Activated CD4-positive, alpha-beta T cell treated with anti-CD3 and anti-CD28 coated beads for 1 hour (primary cell): ENCODE data around the gene SPC25.
"Not testable (repeated sequence)": the region's sequence is repeated elsewhere in the genome, so short reads cannot be mapped to it uniquely, and the experiment has no call there.

ENCODE experiments used
- DNase-seq: peaks from one replicate; pipeline ENCODE4 v3.0.0-alpha.2; 2020

Gene SPC25

GRCh38 chr2:168901003-168901402, 10.8 kb upstream of the SPC25 start, which contains the start of gene G6PC2:
Gene G6PC2 (plus strand): TSS chr2:168901291. CDS start chr2:168901332, 41 bp downstream.
- DNase-seq = no peak

GRCh38 chr2:168897449-168897848, 7.2 kb upstream of the SPC25 start:
- no peak for DNase-seq

DNA sequence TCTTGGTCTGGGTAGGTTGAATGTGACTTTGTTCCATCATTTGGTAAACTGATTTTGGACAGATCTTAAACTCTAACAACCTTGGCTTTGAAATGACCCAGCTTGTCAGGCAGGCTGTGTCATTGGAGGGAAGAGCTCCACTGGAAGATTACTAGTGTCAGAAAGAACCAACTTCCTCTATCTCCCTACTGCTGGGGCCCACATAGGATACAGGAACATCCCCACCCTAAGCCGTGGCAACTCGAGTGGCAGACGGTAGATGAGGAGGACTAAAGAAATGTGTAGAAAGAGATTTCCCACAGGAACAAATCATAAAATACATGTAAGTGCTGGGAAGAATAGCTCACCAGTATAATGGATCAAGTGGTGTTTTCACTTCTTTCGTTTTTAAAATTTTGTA, 6.6 kb upstream of the SPC25 start:
- no peak for DNase-seq

- DNase-seq = no peak
Measured at GRCh38 chr2:168895771-168896170, 5.5 kb upstream of the SPC25 start.

DNA sequence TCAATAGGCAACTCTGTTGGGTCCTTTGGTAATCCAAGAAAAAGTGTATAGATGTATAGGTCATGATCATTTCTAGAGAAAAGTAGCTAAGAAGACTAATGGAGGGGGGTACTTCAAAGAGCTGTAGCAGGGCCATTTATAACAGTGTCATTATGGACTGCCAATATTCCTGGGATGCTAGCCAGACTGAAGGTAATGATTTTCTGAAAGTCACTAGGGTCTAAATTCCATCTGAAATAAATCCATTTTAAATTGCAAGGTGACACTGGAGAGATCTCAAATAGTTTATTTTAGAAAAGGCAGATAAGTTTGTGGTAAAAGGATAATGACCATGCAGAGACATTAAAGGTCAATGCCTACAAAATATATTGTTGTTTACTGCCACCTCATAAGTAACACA, 4.5 kb upstream of the SPC25 start:
- no peak for DNase-seq

GRCh38 chr2:168894101-168894500, 3.9 kb upstream of the SPC25 start:
- no peak for DNase-seq

DNA sequence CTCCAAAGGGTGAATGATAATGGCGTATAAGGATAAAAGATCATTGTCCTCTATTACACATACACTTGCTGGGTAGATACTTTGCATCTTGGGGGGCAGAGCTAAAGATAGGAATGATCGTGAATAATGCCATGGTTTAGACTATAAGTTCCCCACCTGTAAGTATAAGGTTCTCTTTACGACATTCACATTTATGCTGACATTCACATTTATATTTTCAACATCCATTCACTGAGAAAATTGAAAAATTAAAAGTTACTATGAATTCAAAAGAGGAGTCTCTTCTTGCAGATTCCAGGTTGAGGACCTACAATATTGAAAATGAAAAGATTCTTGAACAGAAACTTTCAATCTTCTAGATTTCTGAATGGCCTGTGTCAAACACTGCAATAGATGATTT, 2.1 kb upstream of the SPC25 start:
- no peak for DNase-seq

- no peak for DNase-seq
Measured at GRCh38 chr2:168889635-168890005, 610 bp downstream of the SPC25 start.

DNA sequence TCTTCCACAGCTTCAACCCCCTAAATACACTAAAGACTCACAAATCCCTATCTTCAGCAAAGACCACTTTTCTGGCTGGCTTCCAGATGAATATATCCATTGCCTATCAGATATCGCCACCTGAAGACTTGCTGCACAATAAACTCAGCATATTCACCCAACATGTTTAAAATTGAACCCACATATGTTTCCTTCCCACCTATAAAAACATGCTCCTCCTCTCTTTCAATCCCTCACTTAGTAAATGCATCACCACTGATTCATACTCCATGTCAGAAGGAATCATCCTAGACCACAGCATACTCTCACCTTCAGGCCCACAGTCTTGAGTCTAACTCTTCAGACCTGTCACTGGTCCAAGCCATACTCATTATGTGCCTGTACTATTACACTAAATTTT, 5.3 kb downstream of the SPC25 start:
- no peak for DNase-seq

GRCh38 chr2:168882163-168882562, 8.1 kb downstream of the SPC25 start:
- not testable (repeated sequence) for DNase-seq

- no peak for DNase-seq
Measured at GRCh38 chr2:168874368-168875054, 15.7 kb downstream of the SPC25 start.

- DNase-seq = not testable (repeated sequence)
Measured at GRCh38 chr2:168870824-168871223, 19.4 kb downstream of the SPC25 start.

- not testable (repeated sequence) for DNase-seq
Measured at GRCh38 chr2:168870369-168870768, 19.9 kb downstream of the SPC25 start.

DNA sequence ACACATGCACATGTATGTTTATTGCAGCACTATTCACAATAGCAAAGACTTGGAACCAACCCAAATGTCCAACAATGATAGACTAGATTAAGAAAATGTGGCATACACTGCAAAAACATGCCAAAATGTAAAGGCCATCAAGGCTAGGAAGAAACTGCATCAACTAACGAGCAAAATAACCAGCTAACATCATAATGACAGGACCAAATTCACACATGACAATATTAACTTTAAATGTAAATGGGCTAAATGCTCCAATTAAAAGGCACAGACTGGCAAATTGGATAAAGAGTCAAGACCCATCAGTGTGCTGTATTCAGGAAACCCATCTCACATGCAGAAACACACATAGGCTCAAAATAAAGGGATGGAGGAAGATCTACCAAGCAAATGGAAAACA, 23.1 kb downstream of the SPC25 start:
- DNase-seq = not testable (repeated sequence)

- no peak for DNase-seq
Measured at GRCh38 chr2:168858146-168858545, 32.1 kb downstream of the SPC25 start.

DNA sequence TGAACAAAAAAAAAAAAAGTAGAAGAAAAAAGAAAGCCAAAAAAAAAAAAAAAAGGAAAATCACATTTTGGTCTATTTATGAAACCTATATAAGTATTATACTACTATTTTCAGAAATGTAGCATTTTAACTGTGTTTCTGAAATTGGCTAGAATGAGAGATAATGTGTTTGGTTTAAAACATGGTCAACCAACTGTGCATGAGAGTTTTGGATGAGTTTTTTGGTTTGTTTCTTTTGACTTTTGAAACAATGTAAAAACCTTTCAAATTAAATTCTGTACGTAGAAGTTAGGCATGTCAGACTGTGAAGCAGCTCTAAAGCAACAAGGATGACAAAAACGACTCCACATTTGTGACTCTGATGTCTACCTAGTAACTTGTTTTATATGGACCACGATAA, 34.6 kb downstream of the SPC25 start:
- DNase-seq = no peak

GRCh38 chr2:168854651-168855050, 35.6 kb downstream of the SPC25 start:
- DNase-seq = no peak

DNA sequence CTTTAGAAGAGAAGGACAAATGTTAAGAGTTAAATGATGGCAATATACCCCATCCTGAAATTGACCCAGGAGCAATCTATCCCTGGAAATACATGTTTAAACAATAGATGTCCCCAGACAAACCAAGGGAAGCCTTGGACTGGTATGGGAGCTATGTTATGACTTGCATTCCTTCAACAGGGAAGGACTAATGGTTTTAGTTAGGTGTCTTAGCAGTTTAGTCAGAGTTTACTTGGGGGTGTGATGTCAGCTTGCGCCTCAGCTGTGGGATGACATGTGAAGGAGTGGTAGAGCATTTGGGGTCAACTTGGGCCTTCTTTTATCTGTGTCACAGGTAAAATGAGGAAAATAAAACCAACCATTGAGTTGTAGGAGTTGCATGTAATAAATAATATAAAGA, 36.8 kb downstream of the SPC25 start:
- DNase-seq = no peak

DNA sequence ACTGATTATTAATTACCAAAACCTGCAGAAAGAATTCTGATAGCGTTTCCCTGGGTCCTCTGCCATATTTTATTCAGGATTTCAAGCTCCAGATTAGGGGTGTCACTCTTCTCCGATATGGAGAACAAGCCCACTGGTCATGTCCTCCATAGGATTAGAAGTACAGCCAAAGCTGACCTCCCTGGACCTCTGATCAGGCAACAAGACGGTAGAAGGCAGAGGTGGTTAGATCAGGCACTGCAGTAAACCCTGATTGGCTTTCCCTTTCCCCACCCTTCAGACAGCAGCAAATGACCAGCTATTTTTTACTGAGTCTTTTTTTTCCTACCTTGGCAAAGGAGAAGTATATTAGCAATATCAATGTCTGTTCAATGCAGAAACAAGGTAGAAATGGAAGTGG, 37.7 kb downstream of the SPC25 start:
- DNase-seq = no peak

DNA sequence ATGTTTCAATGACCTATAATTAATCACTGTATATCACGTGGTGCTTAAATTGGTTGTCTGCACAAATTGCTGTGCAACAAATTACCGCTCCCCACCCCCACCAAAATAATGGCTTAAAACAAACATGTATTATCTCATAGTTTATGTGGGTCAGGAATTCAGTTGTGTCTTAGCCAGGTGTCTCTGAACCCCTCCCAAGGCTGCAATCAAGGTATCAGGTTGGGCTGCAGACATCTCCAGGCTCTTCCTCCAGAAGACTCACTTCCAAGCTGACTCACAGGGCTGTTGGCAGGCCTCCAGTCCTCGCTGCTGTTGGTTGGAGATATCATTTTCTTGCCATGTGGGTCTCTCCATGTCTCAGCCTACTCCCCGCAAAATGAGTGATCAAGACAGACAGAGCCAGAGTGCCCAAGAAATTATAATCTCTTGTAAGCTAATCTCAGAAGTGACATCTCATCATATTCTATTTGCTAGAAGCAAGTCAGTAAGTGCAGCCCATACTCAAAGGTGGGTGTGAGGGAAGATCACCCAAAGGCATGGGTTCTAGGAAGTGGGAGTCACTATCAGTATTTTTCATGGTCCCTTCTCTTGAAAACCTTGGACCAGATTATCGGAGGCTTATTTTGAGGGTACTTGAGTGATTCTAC, 38.4 kb downstream of the SPC25 start:
- DNase-seq = no peak

GRCh38 chr2:168850846-168851245, 39.4 kb downstream of the SPC25 start:
- DNase-seq = no peak

DNA sequence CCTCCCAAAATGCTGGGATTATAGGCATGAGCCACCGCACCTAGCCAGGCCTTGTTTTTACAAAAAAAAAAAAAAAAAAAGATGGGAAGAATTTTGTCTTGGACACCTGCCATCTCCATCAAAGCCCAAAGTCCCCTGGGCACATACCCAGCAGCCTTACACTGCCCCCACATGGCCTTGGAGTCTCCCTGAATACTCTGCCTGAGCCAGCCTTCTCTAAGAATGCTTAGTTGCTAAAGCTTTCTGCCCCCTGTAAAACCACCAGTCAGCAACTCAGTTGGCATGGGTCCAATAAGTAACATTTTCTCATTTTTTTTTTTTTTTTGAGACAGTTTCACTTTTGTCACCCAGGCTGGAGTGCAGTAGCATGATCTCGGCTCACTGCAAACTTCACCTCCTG, 40.6 kb downstream of the SPC25 start:
- DNase-seq = no peak

GRCh38 chr2:168848225-168848624, 42.0 kb downstream of the SPC25 start:
- DNase-seq = no peak

GRCh38 chr2:168843253-168843652, 47.0 kb downstream of the SPC25 start:
- DNase-seq = no peak

GRCh38 chr2:168841445-168841844, 48.8 kb downstream of the SPC25 start:
- DNase-seq = no peak
